Aorta (tissue), 5 donors: Measurements from ENCODE around the gene NECTIN3. TPM values are rescaled to one million over a fixed set of nuclear protein-coding genes. Genes with fewer than 3 reads are reported as not detected.

Experiments
- ATAC-seq: fragments of 200-7000 bp; cut with Tn5 transposase; one replicate; pipeline ENCODE4 v1.9.1; 2022; ENCODE audit warnings: moderate library complexity; ENCODE audit not compliant: low FRiP score
- DNase-seq, 2 donors: peaks; one replicate each; pipeline ENCODE4 v3.0.0-alpha.2; 2020
- H3K27ac ChIP-seq, 2 donors: one replicate each; pipeline ENCODE4 v1.5.1; 2013; ENCODE audit warnings: low read length in 2 of 2, mild to moderate bottlenecking in 2 of 2, moderate library complexity in 2 of 2, control low read depth in 1 of 2, inconsistent platforms in 1 of 2, low read depth in 1 of 2
- H3K27me3 ChIP-seq, 2 donors: one replicate each; pipeline ENCODE4 v1.6.1; 2013; ENCODE audit warnings: control low read depth in 1 of 2, low read length in 1 of 2, mild to moderate bottlenecking in 1 of 2, moderate library complexity in 1 of 2; ENCODE audit not compliant: insufficient read depth in 2 of 2, control insufficient read depth in 1 of 2
- H3K36me3 ChIP-seq, 2 donors: one replicate each; pipeline ENCODE4 v1.6.1; 2013; ENCODE audit warnings: control low read depth in 1 of 2, low read length in 1 of 2, mild to moderate bottlenecking in 1 of 2; ENCODE audit not compliant: insufficient read depth in 2 of 2, control insufficient read depth in 1 of 2
- H3K4me1 ChIP-seq, 2 donors: one replicate each; pipeline ENCODE4 v1.6.1; 2013; ENCODE audit warnings: low read length in 2 of 2, control low read depth in 1 of 2, mild to moderate bottlenecking in 1 of 2, moderate library complexity in 1 of 2; ENCODE audit not compliant: insufficient read depth in 2 of 2, control insufficient read depth in 1 of 2
- H3K4me3 ChIP-seq, 2 donors: one replicate each; pipeline ENCODE4 v1.5.1; 2013; ENCODE audit warnings: low read length in 2 of 2, control low read depth in 1 of 2, mild to moderate bottlenecking in 1 of 2
- H3K9me3 ChIP-seq: one replicate; pipeline ENCODE4 v1.6.1; 2013; ENCODE audit warnings: mild to moderate bottlenecking, low read length; ENCODE audit not compliant: control insufficient read depth
- WGBS, 2 donors: extraction: QIAGEN DNeasy Blood & Tissue Kit; methylation state at CpG; one replicate each; pipeline ENCODE4 v1.1.7; 2013; 5-methylcytosine and 5-hydroxymethylcytosine counted together
- intact Hi-C, 2 donors: fragments of 100-400 bp; cut with DNase I; formaldehyde crosslinking; loops; one replicate each; pipeline versions ENCODE4 v1.14.2 to v1.15.0; 2022
- polyA plus RNA-seq, 2 donors: library from polyadenylated mRNA; stranded (reverse); fragments of 200-250 nt; gene quantifications; one replicate each; pipeline ENCODE4 v1.2.3, GENCODE V29; 2013
- total RNA-seq, 2 donors: library from RNA; stranded (reverse); fragmentation: NEBNext Ultra II Directional; extraction: Animal tissue kit (Norgen Biotek cat#: 25700); gene quantifications; one replicate each; pipeline ENCODE4 v1.2.1, GENCODE V29; 2021
- donor health status: healthy with polysubstance abuse.
- donor health status: Bipolar disorder and iron deficiency.
- donor health status: DM: no; HTN: no; CAD: no.
- donor health status: DM: no; HTN: no; CAD: no.
- donor health status: DM: yes; HTN: yes; CAD: no.

The NECTIN3 gene
- total and polyA plus RNA-seq, 4 donors: 5.1 to 32.2 (median 18.9) TPM

DNA sequence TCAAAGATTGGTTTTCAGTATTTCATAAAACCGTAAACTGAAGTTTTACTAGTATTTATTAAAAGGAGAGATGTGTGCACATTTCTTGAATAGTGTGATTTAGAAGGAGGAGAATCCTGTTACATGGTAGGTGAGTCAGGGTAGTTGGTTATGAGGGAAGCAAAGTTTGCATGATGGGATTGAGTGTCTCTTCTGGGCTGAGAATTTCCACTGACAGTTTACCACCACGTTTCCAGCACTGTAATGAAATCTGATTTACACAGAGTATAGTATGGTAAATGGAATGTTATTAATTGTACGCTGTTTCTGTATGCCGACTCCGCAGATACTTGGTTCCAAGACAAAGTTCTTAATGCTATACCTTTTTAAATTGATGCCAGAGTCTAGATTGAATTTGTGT, 1.6 kb downstream of the NECTIN3 start:
- Histone ChIP-seq H3K27ac (no peak overlapping the region), H3K9me3 (no peaks in the 10 kb centered on the region), H3K4me1 (peaks cover 2 to 3% of the 10 kb centered on the region in 2 donors), H3K27me3 (no peaks in the 10 kb centered on the region), H3K36me3 (no peaks in the 10 kb centered on the region), H3K4me3 (peak overlapping the region; percentile 83 to 93)
- intact Hi-C loops: loop anchor here in 1 of 2 donors (10.0 kb wide), 1 partner anchor 1388 kb away; no protein-coding TSS in a partner anchor
- 21 to 27% methylated on average over 5 of the region's 5 CpGs for WGBS, 2 donors
- DNase-seq (no peak), ATAC-seq (no peak)

DNA sequence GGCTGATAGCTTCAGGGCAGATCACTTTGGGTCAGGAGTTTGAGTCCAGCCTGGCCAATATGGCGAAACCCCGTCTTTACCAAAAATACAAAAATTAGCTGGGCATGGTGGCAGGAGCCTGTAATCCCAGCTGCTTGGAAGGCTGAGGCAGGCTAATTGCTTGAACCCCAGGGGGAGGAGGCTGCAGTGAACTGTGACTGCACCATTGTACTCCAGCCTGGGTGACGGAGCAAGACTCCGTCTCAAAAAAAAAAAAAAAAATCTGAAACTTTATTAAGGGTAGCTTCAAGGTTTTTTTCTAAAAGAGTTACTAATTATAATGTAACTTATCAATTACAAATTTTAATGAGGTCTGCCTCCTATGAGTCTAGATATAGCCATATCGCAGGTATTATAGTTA, 5.1 kb downstream of the NECTIN3 start:
- Histone ChIP-seq H3K9me3 (no peaks in the 10 kb centered on the region), H3K4me3 (no peak overlapping the region), H3K4me1 (peaks cover 2 to 3% of the 10 kb centered on the region in 2 donors), H3K36me3 (no peaks in the 10 kb centered on the region), H3K27me3 (no peaks in the 10 kb centered on the region), H3K27ac (no peak overlapping the region)
- no peak for DNase-seq
- no peak for ATAC-seq
- WGBS, 2 donors: 96 to 99% methylated on average over 5 of the region's 5 CpGs
- intact Hi-C loops: loop anchor here in 1 of 2 donors (10.0 kb wide), 1 partner anchor 1392 kb away; no protein-coding TSS in a partner anchor

DNA sequence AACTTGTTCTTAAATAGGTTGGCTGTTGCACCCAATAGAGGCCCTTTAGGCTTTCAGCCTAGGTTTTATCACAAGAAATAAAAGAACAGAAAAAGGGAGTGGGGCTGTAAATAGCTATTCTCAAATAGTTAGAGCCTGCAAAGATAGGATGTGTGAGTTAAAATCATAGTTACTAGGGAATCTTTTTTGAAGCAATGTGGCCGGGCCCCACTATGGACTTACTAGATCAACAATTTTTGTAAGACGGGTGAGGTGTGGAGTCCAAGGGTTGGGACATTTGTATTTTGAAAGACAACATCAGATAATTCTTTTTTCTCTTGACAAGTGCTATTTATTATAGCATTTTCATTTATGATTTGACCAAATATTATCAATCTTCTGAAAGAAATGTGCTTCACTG, 5.8 kb downstream of the NECTIN3 start:
- H3K9me3 ChIP-seq: no peaks in the 10 kb centered on the region
- no peak overlapping the region for H3K27ac ChIP-seq
- 93 to 96% methylated on average over 2 of the region's 2 CpGs for WGBS, 2 donors
- H3K4me1 ChIP-seq: peaks cover 2 to 3% of the 10 kb centered on the region in 2 donors
- H3K27me3 ChIP-seq: no peaks in the 10 kb centered on the region
- H3K36me3 ChIP-seq: no peaks in the 10 kb centered on the region
- no peak for ATAC-seq
- intact Hi-C loops: loop anchor here in 1 of 2 donors (10.0 kb wide), 1 partner anchor 1393 kb away; no protein-coding TSS in a partner anchor
- no peak for DNase-seq
- no peak overlapping the region for H3K4me3 ChIP-seq

DNA sequence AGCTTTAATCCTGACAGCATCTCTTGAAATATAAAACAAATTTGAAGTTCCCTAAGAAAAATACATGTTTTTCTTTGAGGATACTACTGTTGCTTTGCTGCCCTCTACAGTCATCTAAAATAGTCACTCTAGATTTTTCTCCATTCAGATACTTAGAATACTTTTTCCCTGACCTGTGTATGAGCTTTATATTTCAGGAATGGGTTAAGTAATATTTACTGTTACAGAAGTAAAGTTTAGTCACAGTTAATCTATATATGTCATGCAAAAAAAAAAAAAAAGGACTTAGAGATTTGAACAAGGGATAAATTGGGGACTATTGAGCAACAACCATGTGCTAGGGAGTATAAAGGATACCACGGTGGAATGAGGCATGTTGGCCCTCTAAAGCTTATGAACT, 8.8 kb downstream of the NECTIN3 start:
- H3K27ac ChIP-seq: no peak overlapping the region
- no peak overlapping the region for H3K4me3 ChIP-seq
- H3K36me3 ChIP-seq: no peaks in the 10 kb centered on the region
- DNase-seq (no peak), ATAC-seq (no peak)
- peaks cover 0 to 5% of the 10 kb centered on the region in 2 donors for H3K4me1 ChIP-seq
- no peaks in the 10 kb centered on the region for H3K9me3 ChIP-seq
- no peaks in the 10 kb centered on the region for H3K27me3 ChIP-seq
- WGBS, 2 donors: 43 to 44% methylated on average over 1 of the region's 1 CpG
- intact Hi-C loops: loop anchor here in 1 of 2 donors (10.0 kb wide), 1 partner anchor 1346 kb away; no protein-coding TSS in a partner anchor

DNA sequence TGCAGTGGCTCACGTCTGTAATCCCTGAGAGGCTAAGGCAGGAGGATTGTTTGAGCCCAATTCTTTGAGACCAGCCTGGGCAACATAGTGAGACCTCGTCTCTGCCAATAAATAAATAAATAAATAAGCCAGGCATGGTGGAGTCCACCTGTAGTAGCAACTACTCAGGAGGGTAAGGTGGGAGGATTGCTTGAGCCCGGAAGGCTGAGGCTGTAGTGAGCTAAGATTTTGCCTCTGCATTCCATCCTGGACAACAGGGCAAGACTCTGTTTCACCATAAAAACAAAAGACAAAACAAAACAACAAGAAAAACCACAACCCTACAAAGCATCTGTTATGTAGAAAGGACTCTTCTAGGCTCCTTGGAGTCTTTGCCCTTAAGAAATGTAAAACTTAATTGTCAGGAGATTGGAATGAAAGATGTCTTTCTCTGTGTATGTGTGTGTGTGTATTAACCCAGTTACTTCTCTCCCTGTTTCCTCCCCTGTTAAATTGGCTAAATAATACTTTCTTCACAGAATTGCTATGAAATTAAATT, 9.5 kb downstream of the NECTIN3 start:
- no peak overlapping the region for H3K4me3 ChIP-seq
- H3K4me1 ChIP-seq: peaks cover 0 to 5% of the 10 kb centered on the region in 2 donors
- H3K36me3 ChIP-seq: no peaks in the 10 kb centered on the region
- no peak for ATAC-seq
- no peaks in the 10 kb centered on the region for H3K9me3 ChIP-seq
- DNase-seq: no peak
- H3K27me3 ChIP-seq: no peaks in the 10 kb centered on the region
- intact Hi-C loops: loop anchor here in 1 of 2 donors (10.0 kb wide), 1 partner anchor 1346 kb away; no protein-coding TSS in a partner anchor
- WGBS, 2 donors: 76 to 86% methylated on average over 3 of the region's 3 CpGs
- no peak overlapping the region for H3K27ac ChIP-seq

DNA sequence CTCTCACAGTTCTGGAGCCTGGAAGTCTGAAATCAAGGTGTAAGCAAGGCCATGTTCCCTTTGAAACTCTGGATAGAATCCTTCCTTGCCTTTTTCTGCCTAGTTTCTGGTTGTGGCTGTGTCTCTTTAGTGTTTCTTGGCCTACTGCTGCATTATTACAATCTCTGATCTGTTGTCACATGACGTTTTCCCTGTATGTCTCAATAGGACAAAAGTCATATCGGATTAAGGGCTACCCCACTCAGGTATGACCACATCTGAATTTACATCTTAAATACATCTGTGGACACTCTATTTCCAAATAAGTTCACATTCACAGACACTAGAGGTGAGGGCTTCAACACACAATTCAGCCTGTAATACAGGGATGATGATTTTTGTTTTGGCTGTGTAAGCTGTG, 13.3 kb downstream of the NECTIN3 start:
- DNase-seq (no peak), ATAC-seq (no peak)
- 61 to 65% methylated on average over 2 of the region's 2 CpGs for WGBS, 2 donors
- Histone ChIP-seq H3K9me3 (no peaks in the 10 kb centered on the region), H3K27me3 (no peaks in the 10 kb centered on the region), H3K27ac (no peak overlapping the region), H3K36me3 (no peaks in the 10 kb centered on the region), H3K4me1 (peaks cover 0 to 5% of the 10 kb centered on the region in 2 donors), H3K4me3 (no peak overlapping the region)
- intact Hi-C loops: loop anchor here in 1 of 2 donors (10.0 kb wide), 1 partner anchor 1350 kb away; no protein-coding TSS in a partner anchor

DNA sequence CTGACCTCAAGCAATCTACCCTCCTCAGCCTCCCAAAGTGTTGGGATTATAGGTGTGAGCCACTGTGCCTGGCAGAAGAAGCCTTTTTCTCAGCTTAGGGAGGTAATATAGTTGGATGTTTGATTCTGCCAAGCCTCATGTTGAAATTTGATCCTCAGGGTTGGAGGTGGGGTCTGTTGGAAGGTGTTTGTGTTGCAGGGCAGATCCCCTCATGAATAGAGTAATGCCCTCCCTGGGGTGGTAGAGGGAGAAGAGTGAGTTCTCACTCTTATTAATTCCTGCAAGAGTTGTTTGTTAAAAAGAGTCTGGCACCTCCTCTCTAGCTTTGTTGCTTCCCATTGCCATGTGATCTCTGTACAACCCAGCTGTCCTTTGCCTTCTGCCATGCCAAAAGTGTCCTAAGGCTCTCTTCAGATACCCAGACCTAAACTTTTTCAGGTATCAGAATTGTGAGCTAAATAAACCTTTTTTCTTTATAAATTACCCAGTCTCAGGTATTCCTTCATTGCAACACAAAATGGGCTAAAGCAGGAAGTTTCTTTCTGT, 16.4 kb downstream of the NECTIN3 start:
- peaks cover 0 to 5% of the 10 kb centered on the region in 2 donors for H3K4me1 ChIP-seq
- no peaks in the 10 kb centered on the region for H3K9me3 ChIP-seq
- ATAC-seq: no peak
- DNase-seq: no peak
- H3K27ac ChIP-seq: no peak overlapping the region
- no peak overlapping the region for H3K4me3 ChIP-seq
- intact Hi-C loops: loop anchor here in 1 of 2 donors (10.0 kb wide), 1 partner anchor 1353 kb away; no protein-coding TSS in a partner anchor
- no peaks in the 10 kb centered on the region for H3K27me3 ChIP-seq
- H3K36me3 ChIP-seq: no peaks in the 10 kb centered on the region

DNA sequence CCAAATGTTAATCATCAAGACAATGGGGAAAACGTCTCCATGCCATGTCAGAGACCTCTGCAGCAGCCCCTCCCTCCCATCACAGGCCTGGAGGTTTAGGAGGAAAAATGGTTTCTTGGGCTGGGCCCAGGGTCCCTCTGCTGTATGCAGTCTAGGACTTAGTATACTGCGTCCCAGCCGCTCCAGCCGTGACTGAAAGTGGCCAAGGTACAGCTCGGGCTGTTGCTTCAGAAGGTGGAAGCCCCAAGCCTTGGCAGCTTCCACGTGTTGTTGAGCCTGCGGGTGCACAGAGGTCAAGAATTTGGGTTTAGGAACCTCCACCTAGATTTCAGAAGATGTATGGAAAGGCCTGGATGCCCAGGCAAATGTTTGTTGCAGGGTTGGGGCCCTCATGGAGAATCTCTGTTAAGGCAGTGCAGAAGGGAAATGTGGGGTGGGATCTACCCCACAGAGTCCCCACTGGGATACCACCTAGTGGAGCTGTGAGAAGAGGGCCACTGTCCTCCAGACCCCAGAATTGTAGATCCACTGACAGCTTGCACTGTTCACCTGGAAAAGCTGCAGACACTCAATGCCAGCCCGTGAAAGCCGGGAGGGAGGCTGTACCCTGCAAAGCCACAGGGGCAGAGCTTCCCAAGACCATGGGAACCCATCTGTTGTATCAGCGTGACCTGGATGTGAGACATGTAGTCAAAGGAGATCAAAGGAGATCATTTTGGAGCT, 25.0 kb downstream of the NECTIN3 start:
- Histone ChIP-seq H3K4me3 (no peak overlapping the region), H3K27ac (no peak overlapping the region), H3K36me3 (no peaks in the 10 kb centered on the region), H3K4me1 (peaks cover 2% of the 10 kb centered on the region in 2 donors), H3K27me3 (no peaks in the 10 kb centered on the region), H3K9me3 (no peaks in the 10 kb centered on the region)
- intact Hi-C loops: no loop called here
- DNase-seq (no peak), ATAC-seq (no peak)
- WGBS, 2 donors: 88 to 89% methylated on average over 10 of the region's 10 CpGs
